ENCODE measurements around the gene EVI5L. TPM values are rescaled to one million over a fixed set of nuclear protein-coding genes. Genes with fewer than 3 reads are reported as not detected.

Gene EVI5L
- total and polyA plus RNA-seq, 2 of the 8 experiments (the other 6 are each of a cell fraction or from before 2014, with no cell fraction given): 7.2 to 11.0 TPM

DNA sequence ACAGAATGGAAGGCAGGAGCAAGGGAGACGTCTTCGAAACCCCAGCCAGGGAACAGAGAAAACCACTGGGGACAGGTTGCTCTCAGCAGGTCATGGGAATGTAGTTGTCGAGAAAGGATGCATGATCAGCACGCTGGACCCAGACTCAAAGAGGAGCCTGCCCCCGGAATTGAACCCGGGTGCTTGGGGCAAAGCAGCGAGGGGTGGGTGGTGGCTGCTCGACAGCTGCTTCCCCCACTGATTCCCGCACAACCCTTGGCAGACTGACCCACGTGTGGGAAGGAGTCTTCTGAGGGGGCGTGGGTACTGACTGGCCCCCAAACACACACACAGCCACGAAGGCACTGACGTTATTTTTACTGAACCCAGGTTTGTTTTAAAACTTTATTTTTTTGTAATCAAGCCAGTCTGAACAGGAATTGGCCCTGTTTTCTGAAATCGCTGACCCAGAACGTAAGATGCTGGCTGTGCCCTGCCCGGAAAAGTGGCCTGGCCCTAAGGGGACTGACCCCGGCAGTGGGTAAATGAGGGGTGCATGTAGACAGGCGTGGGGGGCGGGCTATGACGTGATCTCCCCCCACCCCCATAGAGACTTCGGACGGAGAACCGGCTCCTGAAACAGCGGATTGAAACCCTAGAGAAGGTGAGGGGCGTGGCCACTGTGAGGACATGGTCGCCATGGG is 25.5 kb downstream of the EVI5L start:
- no peak overlapping the region for H4K5ac ChIP-seq (ENCODE audit: insufficient read length, low read depth, low read length)
- POLR2A ChIA-PET (ENCODE audit: partially characterized antibody): no interaction called here
- H3K79me1 ChIP-seq (ENCODE audit: low read depth, low read length): no peaks in the 10 kb centered on the region
- no peak overlapping the region for H3K23ac ChIP-seq (ENCODE audit: insufficient read length)
- H2BK12ac ChIP-seq (ENCODE audit: low read depth, low read length): no peak overlapping the region
- H2AK5ac ChIP-seq (ENCODE audit: low read depth, low read length): no peak overlapping the region
- H3K4me3 ChIP-seq (ENCODE audit: extremely low read depth in 1 of 4, insufficient read depth in 2 of 4, low read depth in 3 of 4, low read length in 4 of 4): no peak overlapping the region
- CTCF ChIA-PET (ENCODE audit: partially characterized antibody): no interaction called here
- no peak overlapping the region for H3K4me2 ChIP-seq (ENCODE audit: insufficient read depth in 1 of 2, low read depth in 2 of 2, low read length in 2 of 2)
- no peak for DNase-seq (ENCODE audit: low read depth in 1 of 2, low spot score in 2 of 2)
- H3K23me2 ChIP-seq (ENCODE audit: low read depth, low read length): peaks cover 5% of the 10 kb centered on the region; the same call in 1 of the 2 replicates
- no peaks in the 10 kb centered on the region for H3K9me3 ChIP-seq (ENCODE audit: insufficient read depth in 2 of 2, low read depth in 1 of 2, low read length in 1 of 2)
- no peak overlapping the region for H2BK120ac ChIP-seq (replicated peaks; ENCODE audit: low read depth, low read length)
- H3K36me3 ChIP-seq (ENCODE audit: control insufficient read depth in 2 of 4, insufficient read depth in 4 of 4, low read length in 3 of 4): no peaks in the 10 kb centered on the region
- H3K79me2 ChIP-seq (ENCODE audit: control insufficient read depth in 1 of 2, insufficient read depth in 2 of 2, low read length in 2 of 2): no peaks in the 10 kb centered on the region
- no peak overlapping the region for H3K9ac ChIP-seq (replicated peaks in 1 of 4; ENCODE audit: extremely low read depth in 1 of 4, low read depth in 3 of 4, low read length in 3 of 4)
- H4K8ac ChIP-seq (ENCODE audit: extremely low read depth, insufficient read depth, low read length): no peak overlapping the region
- peaks cover 0 to 3% (median 1%) of the 10 kb centered on the region in 4 experiments; a peak in 1 of 7 replicates for H3K27me3 ChIP-seq (replicated peaks in 1 of 4; ENCODE audit: control insufficient read depth in 3 of 4, extremely low read depth in 1 of 4, insufficient read depth in 3 of 4, low read length in 3 of 4)
- H3K27ac ChIP-seq (ENCODE audit: low read depth, low read length): no peak overlapping the region
- peaks cover 0 to 5% of the 10 kb centered on the region in 2 experiments for H4K20me1 ChIP-seq (replicated peaks in 1 of 2; ENCODE audit: control insufficient read depth in 1 of 2, insufficient read depth in 2 of 2, low read length in 2 of 2)
- no peak overlapping the region for H2BK5ac ChIP-seq (ENCODE audit: low read depth, low read length)
- H2AFZ ChIP-seq (ENCODE audit: low read length): no peak overlapping the region
- H3K4me1 ChIP-seq (replicated peaks in 1 of 4; ENCODE audit: control insufficient read depth in 3 of 4, insufficient read depth in 4 of 4, low read length in 3 of 4): peaks cover 4 to 14% (median 7%) of the 10 kb centered on the region in 4 experiments; a peak in 6 of 7 replicates
- no peak overlapping the region; the same call in 1 of the 2 replicates for H2BK15ac ChIP-seq (ENCODE audit: low read length)
- H2BK20ac ChIP-seq (ENCODE audit: low read length): no peak overlapping the region
- no peak overlapping the region for H3K4ac ChIP-seq (replicated peaks; ENCODE audit: insufficient read length, low read depth, low read length)
- no peak overlapping the region for H3K56ac ChIP-seq (replicated peaks; ENCODE audit: insufficient read length, low read depth, low read length)
- H3K14ac ChIP-seq (ENCODE audit: insufficient read length): no peak overlapping the region
- no peak for FAIRE-seq
- 87% methylated on average over 26 of the region's 26 CpGs; no CpG with 5 or more reads in 1 of the 2 experiments for WGBS, 2 experiments (ENCODE audit: extremely low coverage in 1 of 2, insufficient coverage in 1 of 2, insufficient read length in 1 of 2, insufficient replicate concordance in 2 of 2, low coverage in 1 of 2, low lambda C conversion rate in 2 of 2, missing lambda C conversion rate in 1 of 2)
- no peak overlapping the region for H3K18ac ChIP-seq (ENCODE audit: extremely low read depth, low read length)
- H4K91ac ChIP-seq (replicated peaks; ENCODE audit: insufficient read length, low read length): no peak overlapping the region
- TF ChIP-seq CTBP2 (IDR thresholded peaks at IDR 0.05; ENCODE audit: borderline replicate concordance, insufficient read depth, insufficient read length, low read length) (no peak), EZH2 (IDR thresholded peaks at IDR 0.05; ENCODE audit: low read depth, low read length, severe bottlenecking) (no peak), SRF (IDR thresholded peaks at IDR 0.05; ENCODE audit: low read depth, low read length) (no peak), RNF2 (IDR thresholded peaks at IDR 0.05; ENCODE audit: borderline replicate concordance, low read depth, low read length, missing control alignments, poor library complexity, severe bottlenecking) (no peak), CHD2 (IDR thresholded peaks at IDR 0.05; ENCODE audit: low read length) (no peak), NRF1 (IDR thresholded peaks at IDR 0.05; ENCODE audit: low read depth, low read length) (no peak)
- TF ChIP-seq, protein P1, sequence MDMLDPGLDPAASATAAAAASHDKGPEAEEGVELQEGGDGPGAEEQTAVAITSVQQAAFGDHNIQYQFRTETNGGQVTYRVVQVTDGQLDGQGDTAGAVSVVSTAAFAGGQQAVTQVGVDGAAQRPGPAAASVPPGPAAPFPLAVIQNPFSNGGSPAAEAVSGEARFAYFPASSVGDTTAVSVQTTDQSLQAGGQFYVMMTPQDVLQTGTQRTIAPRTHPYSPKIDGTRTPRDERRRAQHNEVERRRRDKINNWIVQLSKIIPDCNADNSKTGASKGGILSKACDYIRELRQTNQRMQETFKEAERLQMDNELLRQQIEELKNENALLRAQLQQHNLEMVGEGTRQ (IDR thresholded peaks at IDR 0.05; ENCODE audit: low read length): no peak
- TF ChIP-seq, protein P2, sequence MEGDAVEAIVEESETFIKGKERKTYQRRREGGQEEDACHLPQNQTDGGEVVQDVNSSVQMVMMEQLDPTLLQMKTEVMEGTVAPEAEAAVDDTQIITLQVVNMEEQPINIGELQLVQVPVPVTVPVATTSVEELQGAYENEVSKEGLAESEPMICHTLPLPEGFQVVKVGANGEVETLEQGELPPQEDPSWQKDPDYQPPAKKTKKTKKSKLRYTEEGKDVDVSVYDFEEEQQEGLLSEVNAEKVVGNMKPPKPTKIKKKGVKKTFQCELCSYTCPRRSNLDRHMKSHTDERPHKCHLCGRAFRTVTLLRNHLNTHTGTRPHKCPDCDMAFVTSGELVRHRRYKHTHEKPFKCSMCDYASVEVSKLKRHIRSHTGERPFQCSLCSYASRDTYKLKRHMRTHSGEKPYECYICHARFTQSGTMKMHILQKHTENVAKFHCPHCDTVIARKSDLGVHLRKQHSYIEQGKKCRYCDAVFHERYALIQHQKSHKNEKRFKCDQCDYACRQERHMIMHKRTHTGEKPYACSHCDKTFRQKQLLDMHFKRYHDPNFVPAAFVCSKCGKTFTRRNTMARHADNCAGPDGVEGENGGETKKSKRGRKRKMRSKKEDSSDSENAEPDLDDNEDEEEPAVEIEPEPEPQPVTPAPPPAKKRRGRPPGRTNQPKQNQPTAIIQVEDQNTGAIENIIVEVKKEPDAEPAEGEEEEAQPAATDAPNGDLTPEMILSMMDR (IDR thresholded peaks at IDR 0.05; ENCODE audit: control extremely low read depth in 1 of 3, insufficient read depth in 1 of 3, low read depth in 1 of 3, low read length in 3 of 3): no peak
